OCI-LY3 (cell line): ENCODE data around the gene TTC21A.

Source experiments
- CTCF ChIP-seq: fragments of 200-600, 300-600 bp; sonication (generic); IDR thresholded peaks from 2 replicates; pipeline ENCODE4 v1.5.1; 2014; ENCODE audit warnings: antibody characterized with exemption, low read length, low read depth
- EZH2phosphoT487 ChIP-seq: fragments of 200-600 bp; shearing (Covaris generic); IDR thresholded peaks from 2 replicates; pipeline ENCODE4 v1.6.1; 2018; ENCODE audit warnings: antibody characterized with exemption, mixed run types, low read depth

GRCh38 chr3:39068556-39068955 lies 38.9 kb upstream of the TTC21A start:
- TF ChIP-seq CTCF: no peak
- no peak for TF ChIP-seq EZH2phosphoT487
